GM21528 (cell line): ENCODE measurements around the gene VEGFA.
A peak's percentile ranks its signal among the peaks of the same experiment; 100 is the strongest.

Source experiments
- ATAC-seq: cut with Tn5 transposase; IDR thresholded peaks from one replicate; pipeline ENCODE4 v1.9.1; 2021; ENCODE audit warnings: mild to moderate bottlenecking, moderate library complexity; ENCODE audit not compliant: unreplicated experiment, low FRiP score

VEGFA gene

DNA sequence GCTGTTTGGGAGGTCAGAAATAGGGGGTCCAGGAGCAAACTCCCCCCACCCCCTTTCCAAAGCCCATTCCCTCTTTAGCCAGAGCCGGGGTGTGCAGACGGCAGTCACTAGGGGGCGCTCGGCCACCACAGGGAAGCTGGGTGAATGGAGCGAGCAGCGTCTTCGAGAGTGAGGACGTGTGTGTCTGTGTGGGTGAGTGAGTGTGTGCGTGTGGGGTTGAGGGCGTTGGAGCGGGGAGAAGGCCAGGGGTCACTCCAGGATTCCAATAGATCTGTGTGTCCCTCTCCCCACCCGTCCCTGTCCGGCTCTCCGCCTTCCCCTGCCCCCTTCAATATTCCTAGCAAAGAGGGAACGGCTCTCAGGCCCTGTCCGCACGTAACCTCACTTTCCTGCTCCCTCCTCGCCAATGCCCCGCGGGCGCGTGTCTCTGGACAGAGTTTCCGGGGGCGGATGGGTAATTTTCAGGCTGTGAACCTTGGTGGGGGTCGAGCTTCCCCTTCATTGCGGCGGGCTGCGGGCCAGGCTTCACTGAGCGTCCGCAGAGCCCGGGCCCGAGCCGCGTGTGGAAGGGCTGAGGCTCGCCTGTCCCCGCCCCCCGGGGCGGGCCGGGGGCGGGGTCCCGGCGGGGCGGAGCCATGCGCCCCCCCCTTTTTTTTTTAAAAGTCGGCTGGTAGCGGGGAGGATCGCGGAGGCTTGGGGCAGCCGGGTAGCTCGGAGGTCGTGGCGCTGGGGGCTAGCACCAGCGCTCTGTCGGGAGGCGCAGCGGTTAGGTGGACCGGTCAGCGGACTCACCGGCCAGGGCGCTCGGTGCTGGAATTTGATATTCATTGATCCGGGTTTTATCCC is at the start of gene VEGFA:
TSS of gene VEGFA (plus strand) at position 686 of the 846 bp plus-strand sequence.
- ATAC-seq = peak; percentile 49

DNA sequence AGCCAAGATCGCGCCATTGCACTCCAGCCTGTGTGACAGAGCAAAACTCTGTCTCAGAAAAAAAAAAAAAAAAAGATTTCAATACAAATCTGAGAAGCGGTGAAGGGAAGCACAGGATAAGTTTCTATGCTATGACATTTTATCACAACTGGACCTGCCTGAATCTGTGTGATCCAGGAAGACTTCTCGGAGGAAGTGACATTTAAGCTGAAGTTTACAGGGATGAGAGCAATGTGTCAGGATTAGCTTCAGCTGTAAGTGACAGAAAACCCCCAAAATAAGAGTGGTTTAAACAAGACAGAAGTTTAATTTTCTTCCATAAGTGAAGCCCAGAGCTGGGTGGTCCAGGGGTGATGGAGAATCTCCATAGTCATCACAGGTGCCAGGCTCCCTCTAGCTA is 49.0 kb upstream of the VEGFA start:
- no peak for ATAC-seq

DNA sequence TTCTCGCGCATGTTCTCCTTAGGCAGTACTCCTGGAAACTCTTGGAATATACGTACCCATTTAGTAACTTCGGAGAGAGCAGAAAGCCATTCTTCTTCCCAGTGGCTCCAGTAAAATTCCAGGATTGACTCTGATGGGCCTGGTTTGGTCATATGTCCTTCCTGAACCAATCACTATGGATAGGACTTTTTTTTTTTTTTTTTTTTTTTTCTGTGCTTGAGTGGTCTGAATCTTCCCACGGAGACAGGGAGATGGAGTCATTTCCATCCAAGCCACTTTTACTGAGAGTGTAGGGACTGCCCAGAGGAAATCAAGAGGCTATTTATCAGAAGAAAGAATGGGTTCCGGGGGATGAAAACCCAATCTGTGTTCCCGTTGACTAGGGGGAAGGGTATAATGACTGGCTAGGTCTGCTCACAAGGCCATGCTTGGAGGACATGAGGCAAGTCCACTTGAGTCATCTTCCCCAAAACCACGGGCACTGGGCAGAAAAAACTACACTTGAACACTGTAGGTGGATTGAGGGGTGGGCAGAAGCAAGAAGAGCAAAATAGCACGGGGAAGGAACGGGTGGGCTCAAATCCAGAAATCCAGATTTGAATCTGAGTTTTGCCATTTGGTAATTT is 47.0 kb upstream of the VEGFA start:
- no peak for ATAC-seq

DNA sequence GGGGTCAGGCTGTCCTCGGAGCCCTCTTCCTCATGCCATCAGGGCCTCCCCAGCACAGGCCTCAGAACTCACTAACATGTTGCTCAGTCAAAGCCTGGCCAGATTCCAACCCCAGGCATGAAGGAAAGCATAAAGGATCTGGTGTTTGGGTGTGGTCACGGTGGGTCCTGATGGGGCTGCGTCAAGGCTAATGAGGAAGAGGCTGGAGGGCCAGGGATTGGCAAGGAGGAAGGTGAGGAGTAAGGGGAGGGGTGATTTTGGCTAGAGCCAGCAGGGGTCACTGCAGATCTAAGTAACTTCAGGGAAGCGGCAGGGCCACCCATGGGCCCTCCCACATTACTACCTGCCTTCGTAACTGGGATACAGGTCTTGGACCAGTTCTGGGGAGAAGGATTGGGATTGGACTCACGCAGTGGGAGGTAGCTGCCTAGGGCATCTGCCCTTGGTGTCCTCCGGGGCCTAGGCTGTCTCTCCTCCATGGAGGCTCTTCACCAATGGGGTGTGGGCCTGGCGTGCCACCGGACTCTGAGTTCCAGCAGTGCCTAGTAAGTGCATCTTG is 46.2 kb upstream of the VEGFA start:
- ATAC-seq = peak; percentile 59

DNA sequence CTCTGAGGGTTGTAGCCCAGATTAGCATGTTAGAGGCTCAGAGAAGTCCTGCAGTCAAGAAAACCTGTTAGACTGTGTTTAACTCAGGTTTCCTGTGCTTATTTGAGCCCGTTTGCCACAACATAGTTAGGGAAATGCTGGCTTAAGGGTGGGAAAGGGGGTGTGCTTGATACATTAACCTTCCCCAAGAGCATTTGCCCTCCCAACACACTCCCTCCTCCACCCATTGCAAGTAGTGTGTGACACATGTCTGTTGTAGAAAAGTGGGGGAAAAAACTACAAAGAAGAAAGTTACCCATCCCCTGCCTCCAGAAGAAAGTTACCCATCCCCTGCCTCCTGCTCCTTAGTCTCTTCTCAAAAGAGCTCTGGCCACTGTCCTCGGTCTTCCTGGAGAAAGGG is 45.7 kb upstream of the VEGFA start:
- ATAC-seq = no peak

DNA sequence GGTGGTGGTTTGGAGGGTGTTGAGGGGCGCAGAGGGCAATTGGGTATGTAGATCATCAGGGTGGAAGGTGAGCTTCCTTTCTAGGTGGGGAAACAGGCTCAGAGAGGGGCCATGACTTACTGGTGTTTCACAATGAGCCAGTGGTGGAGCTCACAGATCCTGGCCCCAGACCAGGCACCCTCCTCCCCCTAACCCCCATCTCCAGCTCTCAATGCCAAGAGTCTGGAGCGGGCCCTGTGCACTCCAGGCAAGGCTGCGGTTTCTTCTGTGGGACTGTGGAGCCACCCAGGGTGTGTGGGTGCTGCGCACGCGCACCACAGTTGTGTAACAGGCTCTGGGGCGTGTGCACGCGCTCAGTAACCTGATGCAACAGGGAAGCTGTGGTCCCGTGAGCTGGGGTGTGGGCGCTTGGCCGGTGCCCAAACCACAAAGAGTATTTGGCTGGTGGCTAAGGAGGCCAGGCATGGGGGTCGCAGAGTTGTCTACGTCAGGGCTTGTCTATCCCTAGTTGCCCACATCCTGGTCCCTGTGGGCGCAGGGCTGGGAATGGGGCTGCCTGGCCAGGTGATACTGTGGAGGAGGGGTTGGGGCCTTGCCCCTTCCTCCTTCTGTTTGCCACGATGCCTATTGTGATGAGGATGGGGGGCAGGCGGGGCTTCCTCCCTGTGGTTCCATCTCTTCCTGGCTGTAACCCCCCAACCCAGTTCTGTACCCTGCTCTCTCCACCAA is 44.9 kb upstream of the VEGFA start:
- peak; percentile 65 for ATAC-seq

DNA sequence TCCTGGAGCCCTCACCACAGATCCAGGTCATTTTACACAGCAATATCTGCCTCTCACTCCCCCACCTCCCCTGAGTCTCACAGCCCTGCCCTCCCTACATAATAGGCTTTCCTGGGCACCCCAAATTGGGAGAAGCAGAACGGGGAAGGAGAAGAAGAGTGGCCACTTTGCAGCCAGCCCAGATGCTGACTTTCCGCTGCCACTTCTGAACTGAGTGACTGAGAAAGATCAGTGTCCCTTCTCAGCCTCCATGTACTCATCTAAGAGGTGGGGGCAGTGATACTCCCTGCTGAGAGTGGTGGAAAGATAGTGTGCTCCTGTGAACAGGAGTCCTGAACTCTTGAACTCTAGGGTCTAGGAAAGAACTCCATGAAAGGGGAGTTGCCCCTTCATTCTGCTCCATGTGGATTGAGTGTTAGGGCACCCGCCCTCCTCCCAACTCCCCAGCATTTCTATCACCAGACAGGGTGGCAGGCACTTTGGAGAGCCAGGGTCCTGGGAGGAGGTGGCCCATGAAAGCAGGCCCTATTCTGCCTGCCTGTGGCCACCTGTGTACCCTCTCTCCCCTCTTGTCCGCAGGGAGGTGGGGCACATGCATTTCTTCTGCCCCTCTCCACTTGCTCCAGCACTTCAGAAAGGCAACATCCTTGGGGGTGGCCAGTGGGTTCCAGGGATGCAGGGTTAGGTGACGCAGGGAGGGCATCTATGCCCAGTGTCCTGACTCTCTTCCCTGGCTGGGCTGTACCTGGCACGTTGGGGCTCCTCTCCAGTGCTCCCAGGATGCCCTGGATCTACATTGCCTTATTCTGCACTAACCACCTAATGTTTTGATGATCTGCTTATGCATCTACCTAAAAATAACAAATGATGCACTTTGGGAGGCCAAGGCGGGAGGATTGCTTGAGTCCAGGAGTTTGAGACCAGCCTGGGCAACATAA is 44.1 kb upstream of the VEGFA start:
- no peak for ATAC-seq

DNA sequence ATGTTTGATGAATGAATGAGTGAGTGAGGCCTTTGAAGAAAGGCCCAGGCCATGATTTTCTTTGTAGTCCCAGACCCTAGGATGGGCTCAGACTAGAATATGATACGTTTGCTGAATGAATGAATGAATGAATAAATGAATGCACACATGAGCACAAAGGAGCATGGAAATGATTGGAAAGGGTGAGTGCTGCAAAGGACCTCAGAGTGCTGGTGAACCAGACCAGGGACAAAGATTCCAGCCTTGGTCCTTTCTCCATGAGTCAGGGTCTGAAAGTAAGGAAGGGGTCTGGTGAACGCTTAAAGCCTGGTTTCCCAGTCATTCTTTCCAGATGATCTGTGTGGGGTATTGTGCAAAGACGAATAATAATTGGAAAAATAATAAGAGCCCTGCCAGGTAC is 42.4 kb upstream of the VEGFA start:
- ATAC-seq = no peak

DNA sequence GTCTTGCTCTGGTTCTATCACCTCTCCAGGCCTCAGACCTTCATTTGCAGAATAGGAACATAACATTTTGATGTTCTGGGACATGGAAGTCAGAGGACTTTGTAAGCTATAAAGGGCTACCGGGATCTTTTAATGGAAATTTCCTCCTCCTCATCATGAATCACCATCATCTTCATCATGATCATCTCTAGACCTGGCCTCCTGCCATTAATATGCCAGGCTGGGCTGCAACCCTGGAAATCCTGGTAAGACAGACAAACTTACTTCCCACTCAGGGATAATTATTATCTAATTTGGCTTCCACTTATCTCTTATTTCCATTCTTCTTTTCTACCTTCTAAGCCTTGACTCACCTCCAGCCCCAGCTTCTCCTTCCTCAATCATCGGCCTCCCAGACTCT is 41.4 kb upstream of the VEGFA start:
- no peak for ATAC-seq

DNA sequence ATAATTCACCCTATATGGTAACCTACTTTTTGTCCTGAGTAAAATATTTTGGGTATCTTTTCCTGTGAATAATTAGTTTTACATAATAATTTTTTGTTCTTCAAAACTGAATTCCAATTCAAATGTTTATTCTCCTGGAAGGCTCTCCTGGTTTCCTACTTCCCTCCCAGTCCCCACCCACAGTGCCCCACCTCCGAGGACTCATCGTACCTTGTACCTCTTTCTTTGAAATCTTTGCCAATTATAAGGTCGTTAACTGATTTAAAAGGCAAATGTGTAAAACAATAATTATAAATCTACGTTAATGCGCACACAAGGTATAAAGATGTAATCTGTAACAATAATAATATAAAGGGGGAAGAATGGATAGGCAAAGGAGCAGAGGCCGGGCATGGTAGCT is 40.5 kb upstream of the VEGFA start:
- no peak for ATAC-seq

DNA sequence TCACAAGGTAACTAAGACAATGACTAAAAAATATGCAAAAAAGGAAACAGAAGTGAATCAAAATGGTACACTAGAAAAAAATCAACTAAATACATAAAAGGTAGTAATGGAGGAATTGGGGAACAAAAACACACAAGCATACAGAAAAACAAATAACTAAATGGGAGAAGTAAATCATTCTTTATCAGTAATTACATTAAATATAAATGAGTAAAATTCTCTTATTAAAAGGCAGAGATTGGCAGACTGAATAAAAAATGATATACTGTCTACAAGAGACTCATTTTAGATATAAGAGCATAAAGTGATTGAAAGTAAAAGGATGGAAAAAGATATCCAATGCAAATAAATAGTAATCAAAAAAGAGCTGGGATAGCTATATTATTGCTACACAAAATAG is 39.4 kb upstream of the VEGFA start:
- ATAC-seq = no peak

DNA sequence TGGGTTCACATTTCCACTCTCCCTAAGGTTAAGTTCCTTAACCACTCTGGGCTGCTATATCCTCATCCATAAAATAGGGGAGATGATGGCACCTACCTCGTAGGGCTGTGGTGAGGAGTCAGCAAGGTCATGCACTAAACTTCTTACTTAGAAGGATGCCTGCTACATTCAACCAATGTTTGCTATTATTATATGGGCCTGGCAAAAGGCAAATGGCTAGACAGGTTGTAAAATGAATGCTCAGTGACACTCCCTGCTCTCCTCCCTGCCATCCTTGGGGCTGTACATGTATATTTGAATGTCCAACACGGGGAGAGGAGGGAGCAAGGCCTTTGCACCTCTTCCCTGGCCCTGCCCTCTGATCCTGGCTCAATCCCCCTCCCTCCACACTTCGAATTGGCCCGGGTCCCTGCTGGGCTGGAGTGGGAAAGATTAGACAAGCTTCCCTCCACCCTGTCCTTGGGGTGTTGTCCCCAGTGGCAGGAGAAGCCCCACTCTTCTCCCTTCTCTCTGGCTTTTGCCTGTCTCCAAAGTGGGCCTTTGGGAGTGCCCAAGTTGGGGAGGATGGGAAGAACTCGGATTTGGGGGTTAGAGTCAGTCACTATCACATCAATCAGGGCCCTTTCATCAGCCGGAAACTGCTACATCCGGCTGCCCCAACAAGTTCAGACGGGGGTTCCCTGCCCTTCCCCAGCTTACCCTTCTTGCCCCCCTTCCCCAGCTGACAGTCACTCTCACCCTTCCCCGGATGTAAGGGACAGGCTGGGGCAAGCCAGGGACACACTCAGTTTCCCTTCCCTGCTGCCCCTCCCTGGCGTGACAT is 36.3 kb upstream of the VEGFA start:
- peak; percentile 54 for ATAC-seq

DNA sequence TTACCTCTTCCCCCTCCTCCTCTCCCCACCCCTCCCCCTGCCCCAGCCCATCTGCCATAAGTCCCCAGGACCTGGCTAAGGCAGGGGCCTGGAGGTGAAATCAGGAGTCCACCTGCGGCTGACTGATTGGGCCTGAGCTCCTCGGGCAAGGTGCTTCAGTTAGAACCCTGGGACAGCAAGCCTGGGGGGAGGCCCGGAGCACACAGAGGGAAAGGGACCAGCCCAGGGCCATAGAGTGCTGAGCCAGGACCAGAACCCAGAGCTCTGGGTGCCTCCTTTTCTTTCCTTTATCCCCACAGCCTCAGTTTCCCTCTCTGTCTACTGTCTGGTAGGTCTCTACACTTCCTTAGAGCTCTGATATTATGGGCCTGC is 35.7 kb upstream of the VEGFA start:
- ATAC-seq = no peak

DNA sequence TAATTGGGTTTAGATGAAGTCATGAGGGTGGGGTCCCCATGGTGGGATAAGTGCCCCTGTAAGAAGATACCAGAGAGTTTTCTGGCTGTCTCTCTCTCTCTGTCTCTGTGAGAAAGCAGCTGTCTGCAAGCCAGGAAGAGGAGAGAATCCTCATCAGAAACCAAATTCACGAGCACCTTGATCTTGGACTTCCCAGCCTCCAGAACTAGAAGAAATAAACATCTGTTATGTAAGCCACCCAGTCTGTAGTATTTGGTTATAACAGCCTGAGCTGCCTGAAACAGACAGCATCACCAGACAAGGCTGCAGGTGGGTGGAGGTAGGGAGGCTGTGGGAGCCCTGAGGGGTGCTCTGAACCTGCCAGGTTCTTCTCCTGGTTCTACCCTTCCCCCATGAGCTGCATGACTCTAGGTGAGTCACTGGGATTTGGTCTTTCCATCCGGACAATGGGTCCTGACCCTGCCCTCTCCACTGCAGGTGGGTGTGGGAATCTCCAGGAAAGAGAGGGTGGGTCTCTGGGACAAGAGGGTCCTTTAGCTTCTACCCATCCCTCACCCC is 34.3 kb upstream of the VEGFA start:
- ATAC-seq = no peak

DNA sequence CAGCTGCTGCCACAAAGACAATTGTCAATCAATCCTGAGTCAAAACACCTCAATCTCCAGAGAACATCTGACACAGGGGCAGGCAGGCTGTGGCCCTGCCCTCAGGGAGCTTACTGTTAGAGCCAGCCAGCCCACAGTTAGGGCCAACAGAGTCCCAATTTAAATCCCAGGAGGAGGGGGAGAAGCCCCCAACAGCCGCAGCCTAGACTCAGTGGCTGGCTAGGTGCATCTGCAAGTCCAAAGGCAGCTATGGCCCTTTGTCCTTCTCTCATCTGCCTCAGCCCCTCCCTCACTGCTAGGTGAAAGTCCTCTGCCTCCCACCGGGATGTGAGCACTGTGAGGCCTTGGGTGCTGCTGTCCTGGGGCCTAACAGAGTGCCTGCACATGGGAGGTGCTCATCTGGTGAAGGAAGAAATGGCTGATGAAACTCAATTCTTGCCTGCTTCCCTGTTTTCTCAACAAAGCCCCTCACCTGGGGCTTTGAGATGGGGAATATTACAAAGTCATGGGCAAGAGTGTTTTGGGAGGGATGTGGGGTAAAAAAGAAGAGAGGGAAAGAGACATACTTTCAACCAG is 33.7 kb upstream of the VEGFA start:
- ATAC-seq = no peak

DNA sequence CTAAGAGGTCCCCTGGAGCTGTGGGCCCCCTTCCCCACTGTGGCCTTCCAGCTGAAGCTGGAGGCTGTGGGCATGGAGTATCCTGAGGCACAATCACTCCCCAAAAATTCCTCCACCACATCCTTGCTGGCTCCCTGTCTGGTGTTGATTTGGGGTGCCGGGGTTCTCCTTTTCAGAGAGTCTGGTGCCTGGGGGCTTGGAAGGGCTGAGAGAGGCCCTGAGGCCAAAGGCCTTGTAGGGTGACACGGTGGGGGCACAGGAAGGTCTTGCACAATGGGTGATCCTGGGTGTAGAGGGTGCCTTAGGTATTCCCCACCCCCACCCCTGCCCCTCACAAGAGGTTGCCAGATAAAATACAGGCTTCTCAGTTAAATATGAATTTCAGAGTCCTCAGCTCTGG is 33.2 kb upstream of the VEGFA start:
- ATAC-seq = no peak

DNA sequence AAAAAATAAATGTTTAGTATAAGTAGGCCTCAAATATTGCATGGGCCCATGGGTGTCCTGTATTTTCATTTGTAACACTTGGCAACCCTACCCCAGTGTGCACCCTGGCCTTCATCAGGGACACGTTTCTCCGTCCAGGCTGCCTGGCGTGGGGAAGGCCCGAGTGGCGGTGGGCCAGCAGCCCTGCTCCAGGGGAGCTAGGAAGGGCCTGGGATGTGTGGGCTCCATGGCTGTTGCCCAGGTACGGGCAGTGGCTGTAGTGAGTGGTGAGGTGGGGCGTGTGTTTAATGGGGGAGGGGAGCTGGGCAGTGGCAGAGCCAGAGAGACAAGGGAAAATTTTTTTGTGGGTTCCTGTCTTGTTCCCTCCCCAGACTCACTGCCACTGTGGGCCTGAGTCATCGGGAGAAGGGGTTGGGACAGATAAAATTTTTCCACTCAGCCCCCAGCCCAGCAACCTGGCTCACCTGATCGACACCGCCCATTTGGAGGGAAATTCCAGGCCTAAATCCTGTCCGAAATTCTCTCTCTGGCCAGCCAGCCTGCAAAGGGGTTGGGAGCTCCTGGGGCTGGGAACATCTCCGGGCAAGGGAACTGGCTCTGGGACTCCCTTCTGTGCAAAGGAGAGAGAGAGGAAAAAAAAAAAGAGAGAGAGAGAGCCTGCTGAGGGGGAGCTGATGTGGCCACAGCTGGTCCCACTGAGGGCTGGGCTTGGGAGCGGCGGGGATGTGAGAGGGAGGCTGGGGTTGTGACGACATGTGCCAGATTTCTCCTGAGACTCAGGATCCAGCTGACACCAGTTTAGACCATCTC is 32.5 kb upstream of the VEGFA start:
- no peak for ATAC-seq

DNA sequence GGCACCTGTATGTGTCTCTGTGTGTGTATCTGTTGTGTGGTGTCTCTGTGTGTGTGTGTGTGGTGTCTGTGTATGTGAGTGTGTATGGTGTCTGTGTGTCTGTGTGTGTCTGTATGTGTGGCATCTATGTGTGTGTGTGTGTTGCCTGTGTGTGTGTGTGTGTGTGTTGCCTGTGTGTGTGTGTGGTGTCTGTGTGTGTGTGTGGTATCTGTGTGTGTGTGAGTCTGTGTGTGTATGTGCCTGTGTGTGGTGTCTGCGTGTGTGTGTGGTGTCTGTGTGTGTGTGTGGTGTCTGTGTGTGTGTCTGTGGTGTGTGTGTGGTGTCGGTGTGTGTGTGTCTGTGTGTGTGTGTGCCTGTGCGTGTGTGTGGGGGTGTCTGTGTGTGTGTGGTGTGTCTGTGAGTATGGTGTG is 31.7 kb upstream of the VEGFA start:
- no peak for ATAC-seq
